GM21619 (cell line): ENCODE results near the gene MYO3A.

Source experiments
- ATAC-seq: cut with Tn5 transposase; IDR thresholded peaks from one replicate; pipeline ENCODE4 v1.9.1; 2021; ENCODE audit not compliant: unreplicated experiment

The MYO3A gene

GRCh38 chr10:25933653-25934608, at the start of gene MYO3A:
Gene MYO3A (plus strand): TSS chr10:25934229. CDS start chr10:25952111, 17,882 bp downstream.
- no peak for ATAC-seq

- ATAC-seq: no peak
These were observed 45.4 kb upstream of the MYO3A start for GRCh38 chr10:25888627-25889026.

- no peak for ATAC-seq
These were observed 43.0 kb upstream of the MYO3A start for GRCh38 chr10:25890995-25891394.

GRCh38 chr10:25895856-25896255, 38.2 kb upstream of the MYO3A start:
- ATAC-seq: no peak

- no peak for ATAC-seq
These were observed 37.6 kb upstream of the MYO3A start for GRCh38 chr10:25896421-25896820.

GRCh38 chr10:25899304-25899703, 34.7 kb upstream of the MYO3A start:
- ATAC-seq: no peak

GRCh38 chr10:25901199-25901598, 32.8 kb upstream of the MYO3A start:
- ATAC-seq: no peak

- no peak for ATAC-seq
These were observed 32.0 kb upstream of the MYO3A start for GRCh38 chr10:25902002-25902401.

GRCh38 chr10:25907261-25907660, 26.8 kb upstream of the MYO3A start:
- ATAC-seq: no peak

GRCh38 chr10:25912866-25913265, 21.2 kb upstream of the MYO3A start:
- no peak for ATAC-seq

- ATAC-seq: no peak
These were observed 19.3 kb upstream of the MYO3A start for GRCh38 chr10:25914776-25915175.

- no peak for ATAC-seq
These were observed 651 bp downstream of the MYO3A start for GRCh38 chr10:25934621-25935139.

GRCh38 chr10:25938405-25938804, 4.4 kb downstream of the MYO3A start:
- no peak for ATAC-seq

GRCh38 chr10:25944771-25945170, 10.7 kb downstream of the MYO3A start:
- ATAC-seq: no peak

GRCh38 chr10:25952857-25953256, 18.8 kb downstream of the MYO3A start:
- ATAC-seq: no peak

GRCh38 chr10:25954851-25955250, 20.8 kb downstream of the MYO3A start:
- no peak for ATAC-seq

- ATAC-seq: no peak
These were observed 25.7 kb downstream of the MYO3A start for GRCh38 chr10:25959540-25960232.

GRCh38 chr10:25965584-25965983, 31.6 kb downstream of the MYO3A start:
- ATAC-seq: no peak

GRCh38 chr10:25966844-25967243, 32.8 kb downstream of the MYO3A start:
- ATAC-seq: no peak

- no peak for ATAC-seq
These were observed 38.6 kb downstream of the MYO3A start for GRCh38 chr10:25972631-25973030.

- ATAC-seq: no peak
These were observed 40.9 kb downstream of the MYO3A start for GRCh38 chr10:25974897-25975459.

- no peak for ATAC-seq
These were observed 44.7 kb downstream of the MYO3A start for GRCh38 chr10:25978771-25979170.
